Heart right ventricle (tissue), 16 donors: ENCODE results near the gene E2F2. TPM values are rescaled to one million over a fixed set of nuclear protein-coding genes. Genes with fewer than 3 reads are reported as not detected.

Source experiments
- ATAC-seq, 8 donors: fragments of 200-7000 bp; cut with Tn5 transposase; one replicate each; pipeline ENCODE4 v1.9.1; 2020; ENCODE audit warnings: mild to moderate bottlenecking in 8 of 8, moderate library complexity in 8 of 8, moderate number of reproducible peaks in 1 of 8
- DNase-seq, 2 donors: peaks; one replicate each; pipeline ENCODE4 v3.0.0-alpha.2; 2020
- H3K27ac ChIP-seq, 10 donors: fragments of 200-600 bp; sonication (generic) in 2 of 10; one replicate each; pipeline versions ENCODE4 v1.5.0 to v1.8.0; 2020 to 2022; ENCODE audit warnings: mild to moderate bottlenecking in 3 of 10
- H3K27me3 ChIP-seq, 7 donors: fragments of 200-600 bp; one replicate each; pipeline ENCODE4 v1.8.0; 2021 to 2022; ENCODE audit warnings: mild to moderate bottlenecking in 2 of 7
- H3K36me3 ChIP-seq, 9 donors: fragments of 200-600 bp; sonication (generic) in 1 of 9; one replicate each; pipeline versions ENCODE4 v1.5.0 to v1.8.0; 2020 to 2022; ENCODE audit warnings: mild to moderate bottlenecking in 2 of 9
- H3K4me1 ChIP-seq, 9 donors: fragments of 200-600 bp; sonication (generic) in 1 of 9; one replicate each; pipeline versions ENCODE4 v1.5.0 to v1.8.0; 2020 to 2022; ENCODE audit warnings: mild to moderate bottlenecking in 4 of 9
- H3K4me3 ChIP-seq, 10 donors: fragments of 200-600 bp; sonication (generic) in 2 of 10; one replicate each; pipeline versions ENCODE4 v1.5.0 to v1.8.0; 2020 to 2022; ENCODE audit warnings: mild to moderate bottlenecking in 7 of 10, moderate library complexity in 2 of 10
- H3K9me3 ChIP-seq, 11 donors: fragments of 200-600 bp in 10 of 11; sonication (generic) in 2 of 11; one replicate each; pipeline versions ENCODE4 v1.5.0 to v1.8.0; 2013 to 2022; ENCODE audit warnings: mild to moderate bottlenecking in 2 of 11, control low read depth in 1 of 11, moderate library complexity in 1 of 11
- CTCF ChIP-seq, 9 donors: fragments of 200-600 bp; sonication (generic) in 2 of 9; IDR thresholded peaks; one replicate each; pipeline versions ENCODE4 v1.5.0 to v1.8.0; 2021 to 2022; ENCODE audit warnings: antibody characterized with exemption in 9 of 9, mild to moderate bottlenecking in 5 of 9, moderate library complexity in 1 of 9
- WGBS, 2 donors: extraction: QIAGEN DNeasy Blood & Tissue Kit; methylation state at CpG; one replicate each; pipeline ENCODE4 v1.1.7; 2013; ENCODE audit warnings: inconsistent platforms in 1 of 2; 5-methylcytosine and 5-hydroxymethylcytosine counted together
- intact Hi-C, 10 donors: fragments of 100-400 bp; cut with DNase I; formaldehyde crosslinking; loops; one replicate each; pipeline versions ENCODE4 v1.11.1 to v1.14.2; 2022
- polyA plus RNA-seq, 2 donors: library from polyadenylated mRNA; stranded (reverse); fragments of 200-250 nt; gene quantifications; one replicate each; pipeline ENCODE4 v1.2.3, GENCODE V29; 2013
- total RNA-seq, 10 donors: library from RNA; stranded (reverse); fragmentation: NEBNext Ultra II Directional in 3 of 10; extraction: Animal tissue kit (Norgen Biotek cat#: 25700) in 3 of 10; gene quantifications; one replicate each; pipeline versions ENCODE4 v1.2.1 to v1.2.4, GENCODE V29; 2021 to 2023
- donor health status: Arrhythmogenic right ventricular cardiomyopathy.
- donor health status: ischemic (EF 13 %, LVEDD 7.1; RV severe dilation, severe dysfunction).
- donor health status: healthy with polysubstance abuse.
- donor health status: DM: no; HTN: yes; CAD: no.
- donor health status: DM: no; HTN: no; CAD: no.
- donor health status: ischemic (EF 25% LVEDD 6.9; RV normal size, moderate dysfunction).
- donor health status: ischemic (EF 25% LVEDD 5.7; RV mildly dilated, moderate dysfunction).
- donor health status: healthy.
- donor health status: DM: yes; HTN: yes; CAD: no.
- donor health status: Ischemic cardiomyopathy.
- donor health status: ischemic (EF 35%, LVEDD 5.7; RV mildly dilated, moderate dysfunction).
- donor health status: nonischemic (EF 11% LVEDD 7.7; RV severe dilation, severe dysfunction).
- donor health status: DM: yes; HTN: yes; CAD: no.
- donor health status: PGD.
- donor health status: ischemic (EF 29% LVEDD 5.4; RV normal size, mild dysfunction).
- donor health status: nonischemic (EF 23%, LVEDD 6.1; RV moderate dilation, normal function).

The E2F2 gene
- total and polyA plus RNA-seq, 12 donors = 0.04 to 2.3 (median 0.15) TPM; not detected in 2

GRCh38 chr1:23485002-23485332 is 46.1 kb downstream of the E2F2 start:
- ATAC-seq = no peak
- peaks cover 11 to 42% (median 28%) of the 10 kb centered on the region in 9 donors for H3K4me1 ChIP-seq

GRCh38 chr1:23484253-23485001 is 46.6 kb downstream of the E2F2 start:
- Histone ChIP-seq H3K9me3 (no peaks in the 10 kb centered on the region), H3K4me1 (peaks cover 11 to 47% (median 34%) of the 10 kb centered on the region in 9 donors), H3K36me3 (no peaks in the 10 kb centered on the region), H3K4me3 (peak overlapping the region in 9 of 10 donors; percentile 88 to 98 (median 96)), H3K27ac (peak overlapping the region; percentile 75 to 97 (median 93)), H3K27me3 (peaks cover 0 to 50% (median 0%) of the 10 kb centered on the region in 7 donors)
- peak; percentile 92 to 95 (median 93) for ATAC-seq
- 5 to 10% methylated on average over 33 to 54 of the region's 54 CpGs for WGBS, 2 donors
- DNase-seq = peak; percentile 95 to 97
- intact Hi-C loops = loop anchor here in 2 of 10 donors (5.0 kb wide), 2 partner anchors 62 to 142 kb away; partner anchors contain the start of genes TCEA3 (in 2 of the 2) and HNRNPR (in 1 of the 2)
- TF ChIP-seq CTCF (IDR thresholded peaks at IDR 0.05) = no peak

More at GRCh38 chr1:23485002-23485332, 46.1 kb downstream of the E2F2 start:
- no peak for TF ChIP-seq CTCF (IDR thresholded peaks at IDR 0.05)
- intact Hi-C loops = no loop called here
- DNase-seq = no peak
- 46 to 57% methylated on average over 7 of the region's 7 CpGs for WGBS, 2 donors
- Histone ChIP-seq H3K27me3 (peaks cover 0 to 55% (median 0%) of the 10 kb centered on the region in 7 donors), H3K9me3 (no peaks in the 10 kb centered on the region), H3K27ac (peak overlapping the region in 8 of 10 donors; percentile 14 to 96 (median 93)), H3K36me3 (no peaks in the 10 kb centered on the region), H3K4me3 (peak overlapping the region in 9 of 10 donors; percentile 88 to 98 (median 96))

- peaks cover 11 to 56% (median 40%) of the 10 kb centered on the region in 9 donors for H3K4me1 ChIP-seq
- ATAC-seq = peak; percentile 2 to 26 (median 7)
- intact Hi-C loops = loop anchor here in 2 of 10 donors (5.0 kb wide), 2 partner anchors 61 to 141 kb away; partner anchors contain the start of genes TCEA3 (in 2 of the 2) and HNRNPR (in 1 of the 2)
Observed at GRCh38 chr1:23483321-23484252, 47.4 kb downstream of the E2F2 start, which contains the start of gene ASAP3. TSS of gene ASAP3 (minus strand) at chr1:23484179. CDS start at chr1:23484133, 46 bp downstream.

More at GRCh38 chr1:23483321-23484252, 47.4 kb downstream of the E2F2 start, which contains the start of gene ASAP3:
- Histone ChIP-seq H3K9me3 (no peaks in the 10 kb centered on the region), H3K36me3 (no peaks in the 10 kb centered on the region), H3K27me3 (peaks cover 0 to 50% (median 0%) of the 10 kb centered on the region in 7 donors), H3K4me3 (peak within 1 kb of the TSS; percentile 59 to 98 (median 94)), H3K27ac (peak within 1 kb of the TSS; percentile 75 to 97 (median 93))
- 1% methylated on average over 70 to 84 of the region's 84 CpGs for WGBS, 2 donors
- peak in 3 of 9 donors; percentile 46 to 59 (median 57) for TF ChIP-seq CTCF (IDR thresholded peaks at IDR 0.05)
- peak; percentile 64 to 65 for DNase-seq
